ENCODE measurements around the gene JAZF1. TPM values are rescaled to one million over a fixed set of nuclear protein-coding genes. Genes with fewer than 3 reads are reported as not detected.

Gene JAZF1
- total and polyA plus RNA-seq, 2 of the 8 experiments (the other 6 are each of a cell fraction or from before 2014, with no cell fraction given): 2.6 to 21.8 TPM

GRCh38 chr7:28128608-28129007 is 52.0 kb downstream of the JAZF1 start (continued):
- no peak for TF ChIP-seq CHD7 (IDR thresholded peaks at IDR 0.05; ENCODE audit: insufficient replicate concordance, low read length)
- no peak for TF ChIP-seq CEBPB (IDR thresholded peaks at IDR 0.05; ENCODE audit: low read depth, low read length)

All from H1 (cell line).